GM18499 (cell line): ENCODE data around the gene ST7.
"Not testable (repeated sequence)": the region's sequence is repeated elsewhere in the genome, so short reads cannot be mapped to it uniquely, and the experiment has no call there.

Experiments
- ATAC-seq: cut with Tn5 transposase; IDR thresholded peaks from one replicate; pipeline ENCODE4 v1.9.1; 2021; ENCODE audit warnings: moderate number of reproducible peaks; ENCODE audit not compliant: insufficient read depth, unreplicated experiment

The ST7 gene

DNA sequence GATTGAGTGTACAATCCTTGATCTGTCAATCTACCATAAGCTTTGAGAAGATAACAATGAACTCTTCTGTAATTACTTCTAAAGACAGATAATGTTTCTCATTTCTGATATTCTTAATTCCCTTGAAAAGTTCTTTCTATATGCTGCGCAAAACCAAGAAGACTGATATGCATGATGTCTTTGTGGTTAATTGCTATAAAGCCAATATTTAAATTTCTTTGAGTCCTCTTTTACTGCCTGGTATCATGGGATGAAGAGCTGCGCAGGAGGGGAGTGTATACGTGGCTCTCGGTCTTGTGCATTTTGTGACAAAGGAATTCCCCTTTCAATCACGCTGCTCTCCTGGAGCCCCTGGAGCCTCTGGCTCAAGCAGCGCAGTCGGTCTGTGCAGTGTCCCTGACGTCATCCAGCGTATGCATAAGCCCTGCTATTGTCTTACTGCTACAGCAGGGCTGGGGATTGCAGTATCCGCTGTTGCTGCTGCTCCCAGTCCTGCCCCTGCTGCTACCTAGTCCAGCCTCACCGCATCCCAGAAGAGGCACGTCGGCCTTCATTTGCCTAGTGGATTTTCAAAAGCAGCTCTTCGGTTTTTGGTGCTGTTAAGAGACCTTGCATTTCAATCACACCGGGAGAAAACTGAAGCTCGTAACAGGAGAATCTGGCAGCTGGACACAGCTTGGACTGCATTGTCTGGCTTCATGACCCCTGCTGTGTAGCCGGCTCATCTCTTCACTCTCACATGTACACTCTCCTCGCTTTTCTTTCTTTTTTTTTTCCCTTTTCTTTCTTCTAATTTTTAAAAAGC is 66.7 kb downstream of the ST7 start:
- no peak for ATAC-seq

DNA sequence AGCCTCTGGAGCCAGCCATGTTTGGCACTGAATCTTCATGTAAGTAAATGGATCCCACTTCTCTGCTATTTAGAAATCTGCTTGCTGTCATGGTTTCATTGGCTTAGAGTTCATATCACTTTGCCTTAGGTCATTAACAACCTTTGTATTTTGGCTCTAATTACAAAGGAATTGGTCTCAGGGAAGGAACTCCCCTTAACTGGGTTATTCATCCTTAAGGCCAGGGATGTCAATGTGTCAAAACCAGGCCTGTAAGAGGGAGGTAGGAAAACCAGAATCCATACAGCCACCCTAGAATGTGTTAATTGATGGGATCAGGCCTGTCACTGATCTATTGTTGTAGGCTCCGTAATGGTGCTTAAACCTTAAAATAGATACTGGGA is 67.3 kb downstream of the ST7 start:
- ATAC-seq: no peak

DNA sequence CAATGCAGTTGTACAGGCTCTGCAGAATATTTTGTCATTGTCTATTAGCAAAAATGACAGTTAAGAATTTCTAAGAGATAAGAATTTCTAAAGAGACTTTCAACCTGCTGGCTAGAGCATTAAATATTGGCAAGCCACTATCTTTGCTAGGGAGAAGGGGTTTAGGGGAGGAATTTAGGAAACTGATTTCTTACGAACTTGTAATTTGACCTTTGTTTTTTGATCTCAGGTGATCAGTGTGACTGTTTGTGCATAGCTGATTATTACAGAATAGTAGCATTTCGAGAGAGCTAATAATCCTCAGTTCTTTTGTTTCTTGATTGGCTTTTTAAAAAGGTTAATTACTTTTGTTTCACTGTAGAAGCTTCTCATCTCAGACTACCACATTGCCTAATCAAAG is 68.1 kb downstream of the ST7 start:
- ATAC-seq: no peak

DNA sequence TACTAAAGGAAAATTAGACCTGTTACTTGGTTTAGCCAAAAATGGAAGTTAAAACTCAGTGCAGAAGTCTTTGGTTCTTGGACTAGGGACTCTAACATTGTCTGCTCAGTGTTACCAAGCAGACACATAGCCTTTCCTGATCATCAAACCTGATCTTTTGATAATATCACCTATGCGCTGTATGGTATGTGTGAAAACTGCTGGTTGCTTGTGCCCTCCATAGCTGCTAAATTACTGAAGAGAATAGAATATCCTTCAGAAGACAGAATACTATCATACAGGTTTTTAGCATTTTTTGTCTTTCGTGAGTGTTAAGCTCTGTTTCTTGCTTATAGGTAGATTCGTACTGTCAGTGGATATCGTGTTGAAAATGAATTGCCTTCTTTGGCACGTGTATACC is 68.7 kb downstream of the ST7 start:
- ATAC-seq: no peak

DNA sequence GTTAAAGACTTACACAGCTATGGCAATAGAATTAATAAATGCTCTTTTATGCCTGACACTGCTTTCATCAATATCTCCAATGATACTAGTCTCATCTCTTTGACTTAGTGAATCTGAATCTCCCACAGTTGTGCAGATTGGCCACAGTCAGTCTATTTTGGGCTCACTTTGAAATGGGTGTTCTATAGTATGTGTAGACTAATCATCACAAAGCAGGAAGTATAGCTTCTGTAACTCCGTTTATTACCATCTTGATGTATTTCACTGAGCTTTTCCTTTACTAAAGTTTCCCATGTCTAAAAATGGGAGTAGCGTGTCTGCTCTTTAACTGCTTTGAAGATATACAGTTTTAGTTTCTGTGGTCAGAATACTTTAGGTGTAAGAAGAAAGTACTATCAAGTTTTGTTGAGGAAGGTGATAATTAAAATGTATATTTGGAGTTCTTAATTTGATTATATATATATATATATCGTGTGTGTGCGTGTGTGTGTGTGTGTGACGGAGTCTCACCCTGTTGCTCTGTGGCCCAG is 70.1 kb downstream of the ST7 start:
- ATAC-seq: peak; percentile 69

DNA sequence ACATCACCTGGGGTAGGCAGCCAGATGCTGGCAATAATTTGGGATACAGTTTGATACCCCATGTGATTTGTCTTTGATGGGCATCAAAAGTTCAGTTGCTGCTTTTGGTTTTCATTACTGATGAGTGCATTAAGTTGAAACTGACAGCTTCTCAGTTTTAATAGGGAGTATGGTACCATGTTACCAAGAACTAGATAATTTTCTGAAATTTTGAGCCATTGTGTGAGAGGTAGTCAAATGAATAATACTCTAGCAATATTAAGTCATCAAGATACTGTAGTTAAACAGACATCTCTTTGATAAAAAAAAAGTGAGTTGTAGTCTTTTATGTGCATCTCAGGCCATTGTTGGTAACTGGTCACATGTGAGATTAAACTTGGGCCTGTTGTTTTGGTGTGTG is 71.5 kb downstream of the ST7 start:
- no peak for ATAC-seq

DNA sequence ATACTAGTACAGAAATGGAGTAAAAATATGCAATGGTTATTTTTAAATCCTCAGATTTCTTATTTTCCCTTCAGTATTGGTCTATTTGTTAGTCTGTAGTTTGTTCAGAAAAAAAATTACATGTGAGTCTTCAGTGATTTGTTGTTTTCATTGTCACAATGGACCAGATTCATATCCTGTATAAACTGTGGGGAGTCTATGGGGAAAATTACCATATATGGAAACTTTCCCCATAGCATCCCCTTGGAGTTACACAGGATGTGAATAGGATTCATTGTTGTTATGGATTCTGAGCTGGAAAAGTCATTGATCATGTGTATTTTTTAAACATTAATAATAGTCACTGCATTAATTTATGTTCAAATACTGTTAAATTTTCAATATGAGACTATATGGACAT is 72.6 kb downstream of the ST7 start:
- ATAC-seq: no peak

DNA sequence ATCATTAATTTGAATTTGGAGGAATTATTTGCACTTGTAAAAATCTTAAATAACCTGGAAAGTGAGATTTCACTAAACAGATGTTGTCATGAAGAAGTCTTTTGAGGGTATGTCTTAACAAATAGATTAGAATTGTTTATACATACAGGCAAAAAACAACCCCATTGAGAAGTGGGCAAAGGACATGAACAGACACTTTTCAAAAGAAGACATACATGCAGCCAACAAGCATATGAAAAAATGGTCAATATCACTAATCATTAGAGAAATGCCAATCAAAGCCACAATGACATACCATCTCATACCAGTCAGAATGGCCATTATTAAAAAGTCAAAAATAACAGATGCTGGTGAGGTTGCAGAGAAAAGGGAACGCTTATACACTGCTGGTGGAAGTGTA is 77.0 kb downstream of the ST7 start:
- not testable (repeated sequence) for ATAC-seq

DNA sequence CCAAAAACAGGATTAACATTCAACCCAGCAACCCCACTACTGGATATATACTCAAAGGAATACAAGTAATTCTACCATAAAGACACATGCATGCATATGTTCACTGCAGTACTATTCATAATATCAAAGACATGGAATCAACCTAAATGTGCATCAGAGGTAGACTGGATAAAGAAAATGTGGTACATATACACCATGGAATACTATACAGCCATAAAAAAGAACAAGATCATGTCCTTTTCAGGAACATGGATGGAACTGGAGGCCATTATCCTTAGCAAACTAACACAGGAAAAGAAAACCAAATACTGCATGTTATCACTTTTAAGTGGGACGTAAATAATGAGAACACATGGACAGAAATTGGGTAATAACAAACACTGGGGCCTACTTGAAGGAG is 77.5 kb downstream of the ST7 start:
- not testable (repeated sequence) for ATAC-seq

DNA sequence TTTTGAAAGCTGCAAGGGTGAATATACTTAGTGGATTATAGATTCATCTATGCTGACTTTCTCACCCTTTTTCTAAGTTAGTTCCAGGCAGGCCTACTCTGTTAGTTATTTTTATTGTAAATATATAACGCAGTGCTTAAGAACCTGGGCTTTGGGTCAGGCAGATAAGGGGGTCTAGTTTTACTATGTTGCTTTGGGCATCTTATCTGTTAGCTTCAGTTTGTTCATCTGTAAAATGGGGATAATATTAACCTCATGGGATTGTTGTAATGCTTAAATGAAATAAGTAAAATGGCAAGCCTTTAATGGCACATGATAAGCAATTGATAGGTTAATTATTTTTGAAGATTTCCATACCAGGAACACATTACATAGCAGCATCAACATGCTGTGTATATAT is 79.5 kb downstream of the ST7 start:
- no peak for ATAC-seq

DNA sequence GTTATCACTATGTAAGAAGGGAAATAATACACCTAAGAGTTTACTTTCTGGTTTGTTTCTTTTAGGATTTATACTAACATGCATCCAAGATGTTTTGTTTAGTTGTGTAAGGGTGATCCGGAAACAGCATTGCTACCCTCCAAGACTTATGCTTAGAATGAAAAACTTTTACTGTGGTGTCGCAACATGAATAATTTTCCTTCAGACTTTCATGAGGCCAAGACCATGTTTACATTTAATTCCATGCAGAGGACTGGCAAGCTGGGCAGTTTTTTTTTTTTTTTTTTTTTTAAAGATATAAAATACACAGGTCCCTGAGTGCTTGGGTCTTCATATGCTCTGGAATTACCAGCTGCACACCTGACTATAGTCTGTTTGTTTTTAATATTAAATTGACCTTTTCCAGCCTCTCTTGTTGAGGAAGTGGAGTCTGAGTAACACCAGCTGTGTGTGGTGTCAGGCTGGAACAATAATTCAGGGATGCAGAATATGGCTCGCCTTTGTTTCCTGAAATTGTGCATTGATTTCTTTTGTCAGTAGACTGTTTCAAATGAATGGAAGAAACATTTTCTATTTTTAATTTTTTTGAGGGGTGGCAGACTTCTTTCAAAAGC is 81.7 kb downstream of the ST7 start:
- ATAC-seq: no peak

DNA sequence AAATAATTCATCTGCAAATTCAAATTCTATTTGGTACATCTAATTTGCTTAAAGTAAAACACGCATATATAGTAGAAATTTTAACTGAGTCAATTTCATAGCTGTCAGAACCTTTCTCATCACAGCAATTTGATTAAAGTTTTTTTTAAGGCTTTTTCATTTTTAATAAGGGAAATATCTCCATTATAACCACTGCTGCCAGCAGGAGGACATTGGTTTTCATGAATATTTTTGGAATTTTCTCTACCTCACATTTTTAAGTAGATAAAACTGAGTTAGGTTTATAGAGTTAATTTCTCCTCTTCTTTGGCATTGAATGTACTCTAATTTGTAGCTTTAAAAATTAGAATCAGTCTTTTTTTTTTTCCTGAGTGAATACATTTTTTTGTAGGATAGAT is 82.2 kb downstream of the ST7 start:
- ATAC-seq: no peak

DNA sequence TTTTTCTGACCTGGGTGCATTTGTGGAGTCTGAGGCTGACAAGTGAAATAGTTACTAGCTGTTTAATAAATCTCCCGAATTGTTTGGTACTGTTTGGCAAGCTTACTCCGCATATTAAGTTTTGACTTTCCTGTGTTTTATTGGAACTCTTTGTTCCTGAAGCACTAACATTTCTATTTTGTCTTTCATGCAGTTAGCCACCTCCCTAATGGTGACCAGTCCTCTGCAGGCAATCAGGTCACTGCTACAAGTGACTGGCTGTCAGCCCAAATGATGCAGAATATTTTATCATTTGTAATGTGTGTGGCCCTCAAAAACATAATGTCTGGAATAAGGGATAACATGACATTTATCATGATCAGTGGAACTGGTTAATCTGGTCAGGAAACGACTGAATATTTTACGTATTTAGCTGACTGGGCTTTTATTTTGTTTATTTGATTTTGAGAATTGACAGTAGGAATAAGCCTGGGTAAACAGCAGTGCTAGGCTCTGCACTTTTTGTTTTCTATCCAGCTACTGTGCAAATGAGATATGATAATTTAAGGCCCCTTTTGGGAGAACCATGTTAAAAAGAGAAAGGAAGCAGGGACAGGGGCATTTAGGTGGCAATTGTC is 82.9 kb downstream of the ST7 start:
- no peak for ATAC-seq

DNA sequence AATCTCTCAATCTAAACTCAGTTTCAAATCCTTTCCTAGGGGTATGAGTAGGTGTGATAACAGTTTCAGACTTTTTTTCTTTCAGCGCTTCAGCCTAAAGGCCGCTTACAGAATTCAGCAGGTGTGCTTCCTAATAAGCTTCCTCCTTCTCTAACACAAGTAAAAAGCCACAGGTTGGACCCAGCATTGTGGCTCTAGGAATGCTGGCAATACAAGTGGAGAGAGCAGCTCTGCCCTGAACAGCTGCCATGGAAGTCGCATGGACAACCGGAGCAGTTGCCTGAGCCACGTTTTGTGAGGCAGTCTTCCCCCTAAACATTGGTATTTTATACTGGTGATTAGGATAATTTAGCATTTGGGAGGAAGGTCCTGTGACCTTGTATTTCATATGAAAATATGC is 83.5 kb downstream of the ST7 start:
- no peak for ATAC-seq

DNA sequence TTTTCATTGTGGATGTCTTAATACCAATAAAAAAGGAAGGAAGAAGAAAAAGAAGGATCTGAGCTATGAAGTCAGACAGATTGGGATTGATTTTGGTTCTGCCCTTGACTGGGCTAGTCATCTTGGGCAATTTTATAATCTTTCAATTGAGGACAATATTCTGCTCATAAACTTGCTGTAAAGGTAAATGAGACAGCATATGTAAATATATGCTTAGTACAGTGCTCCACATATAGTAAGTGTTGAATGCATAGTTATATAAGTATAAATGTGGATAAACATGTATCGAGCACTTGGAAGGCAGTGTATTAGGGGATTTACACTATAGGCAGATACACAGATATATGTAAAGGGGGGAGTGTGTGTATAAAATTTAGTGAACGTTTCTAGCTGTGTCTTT is 85.1 kb downstream of the ST7 start:
- ATAC-seq: no peak

DNA sequence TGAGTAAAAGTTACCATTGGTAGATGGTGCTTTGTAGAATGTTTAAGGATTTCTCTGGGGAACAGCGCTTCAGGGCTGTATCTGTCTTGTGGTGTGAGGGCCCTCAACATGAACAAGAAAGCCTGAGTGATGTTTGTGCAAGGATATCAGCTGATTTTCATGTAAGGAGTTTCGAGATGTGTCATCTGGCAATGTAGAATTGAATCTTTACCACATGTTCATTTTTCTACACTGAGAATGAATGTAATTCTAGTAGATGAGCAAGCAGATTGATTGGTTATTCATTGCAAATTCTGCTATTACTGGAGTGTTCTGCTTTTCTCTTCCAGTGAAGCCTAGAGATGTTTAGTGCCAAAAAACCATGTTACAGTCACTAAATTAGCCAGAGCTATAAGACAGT is 87.7 kb downstream of the ST7 start:
- peak; percentile 91 for ATAC-seq

DNA sequence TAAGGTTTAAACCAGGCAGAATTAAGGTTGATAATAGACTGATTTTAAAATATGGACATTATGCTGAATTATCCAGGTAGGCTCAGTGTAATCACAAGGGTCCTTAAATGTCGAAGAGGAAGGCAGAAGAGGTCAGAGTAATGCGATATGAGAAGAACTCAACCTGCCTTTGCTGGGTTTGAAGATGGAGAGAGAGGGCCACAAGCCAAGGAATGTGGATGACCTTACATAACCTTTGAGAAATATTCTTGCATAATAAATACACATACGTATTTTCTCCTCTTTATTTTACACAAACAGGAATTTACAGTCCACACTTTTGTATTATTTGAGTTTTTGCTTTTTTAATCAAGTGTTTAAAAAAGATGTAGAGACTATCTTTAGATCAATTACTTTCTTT is 88.5 kb downstream of the ST7 start:
- ATAC-seq: no peak

DNA sequence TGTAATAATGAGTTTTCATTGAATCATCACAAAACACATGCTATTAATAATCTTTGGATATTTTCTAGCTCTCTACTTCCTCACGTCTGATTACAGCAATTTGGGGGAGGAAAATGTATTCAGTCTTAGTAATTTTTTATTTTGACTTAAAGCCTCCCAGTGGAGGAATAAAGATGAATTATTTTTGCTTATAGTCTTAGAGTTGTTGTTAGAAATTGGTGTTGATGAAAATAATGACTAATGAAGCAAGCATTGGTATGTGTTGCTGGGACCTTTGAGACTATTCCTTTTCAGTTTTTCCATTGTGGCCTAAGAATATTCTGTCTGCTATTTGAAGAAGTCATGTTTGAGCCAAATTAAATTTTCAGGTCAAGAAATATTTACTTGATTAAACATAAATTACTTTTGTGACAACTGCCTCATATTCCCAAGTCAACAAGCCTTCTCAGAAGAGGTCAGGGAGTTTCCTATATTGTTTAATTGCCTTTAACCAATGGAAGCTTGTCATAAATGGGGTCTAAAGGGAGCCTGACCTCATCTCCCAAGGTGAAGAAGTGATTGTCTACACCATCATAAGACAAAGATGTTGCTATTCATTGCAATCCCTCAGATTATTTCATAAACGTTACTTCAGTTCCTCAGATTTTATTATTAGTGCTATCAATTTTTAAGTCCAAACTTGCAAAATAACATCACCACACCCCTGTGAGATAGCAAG is 90.0 kb downstream of the ST7 start:
- ATAC-seq: no peak

DNA sequence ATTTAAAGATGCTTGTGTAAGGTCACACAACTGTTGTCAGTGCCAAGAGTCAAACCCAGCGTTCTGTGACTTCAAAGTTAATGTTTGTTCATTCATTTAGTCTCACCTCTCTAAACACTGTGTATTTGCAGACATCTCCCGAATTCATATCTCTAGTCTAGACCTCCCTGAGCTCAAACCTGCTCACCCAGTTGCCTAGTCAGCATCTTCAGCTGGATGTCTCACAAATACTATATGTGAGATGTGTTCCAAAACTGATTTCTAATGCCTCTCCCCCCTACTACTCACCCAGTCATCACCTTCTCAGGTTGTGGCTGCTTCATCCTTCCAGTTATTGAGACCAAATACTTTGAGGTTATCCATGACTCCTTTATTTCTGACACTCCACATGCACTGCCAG is 91.4 kb downstream of the ST7 start:
- ATAC-seq: no peak

DNA sequence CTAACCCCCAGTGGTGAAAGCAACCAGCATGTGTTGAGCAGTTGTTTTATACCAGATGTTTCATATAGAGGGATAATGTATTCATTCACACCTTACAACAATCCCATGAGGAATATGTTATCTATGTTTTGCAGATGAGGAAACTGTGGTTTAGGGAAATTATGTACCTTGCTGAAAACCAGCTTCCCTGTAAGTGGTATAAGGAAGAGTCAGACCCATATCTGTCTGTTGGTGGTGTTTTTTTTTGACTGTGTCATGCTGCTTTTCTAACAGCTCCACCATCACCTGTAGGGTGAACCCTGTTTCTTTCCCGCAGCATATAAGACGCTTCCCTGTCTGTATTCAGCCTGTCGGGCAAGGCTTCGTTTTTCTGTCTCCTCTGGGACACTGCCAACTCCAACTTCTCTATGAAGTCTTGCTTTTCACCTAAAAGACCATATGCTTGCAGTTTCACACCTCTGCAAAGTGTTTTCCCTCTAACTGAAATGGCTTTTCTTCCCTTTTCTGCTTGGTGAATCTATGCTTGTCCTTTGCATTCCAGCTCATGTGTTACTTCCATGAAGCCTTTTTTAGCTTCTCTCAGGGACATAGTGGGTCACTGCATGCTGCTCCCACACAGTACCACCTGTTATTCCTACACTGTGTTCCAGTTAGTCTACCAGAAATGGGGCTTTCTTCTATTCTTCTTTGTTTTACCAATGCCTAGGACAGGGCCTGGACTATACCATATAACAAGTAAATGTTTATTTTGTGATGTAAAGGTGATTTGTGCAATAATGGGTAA is 92.8 kb downstream of the ST7 start:
- ATAC-seq: no peak
